SKM-1 treated with dmso at 0.1 percent for 144 hours (cell line): Measurements from ENCODE around the gene SPG21.
A peak's percentile ranks its signal among the peaks of the same experiment; 100 is the strongest.

ENCODE experiments used
- DNase-seq: peaks from one replicate; lab custom pipeline; 2025; ENCODE audit not compliant: unreplicated experiment; lab: John Stamatoyannopoulos, UW

Gene SPG21

GRCh38 chr15:64993290-64993689, 3.6 kb upstream of the SPG21 start:
- no peak for DNase-seq

GRCh38 chr15:64991536-64992135, 1.9 kb upstream of the SPG21 start:
- DNase-seq = no peak

GRCh38 chr15:64990168-64990470, 405 bp upstream of the SPG21 start:
- DNase-seq = no peak

- no peak for DNase-seq
These were observed 2.6 kb downstream of the SPG21 start for GRCh38 chr15:64987136-64987535.

- DNase-seq = peak; percentile 68
These were observed 4.2 kb downstream of the SPG21 start for GRCh38 chr15:64985366-64986033.

- no peak for DNase-seq
These were observed 7.2 kb downstream of the SPG21 start for GRCh38 chr15:64982472-64982871.

GRCh38 chr15:64981812-64982431, 7.8 kb downstream of the SPG21 start:
- no peak for DNase-seq

- no peak for DNase-seq
These were observed 10.4 kb downstream of the SPG21 start for GRCh38 chr15:64979252-64979710.

- no peak for DNase-seq
These were observed 14.3 kb downstream of the SPG21 start for GRCh38 chr15:64975390-64975789.

GRCh38 chr15:64970698-64971097, 19.0 kb downstream of the SPG21 start:
- DNase-seq = peak; percentile 56

GRCh38 chr15:64969401-64969800, 20.3 kb downstream of the SPG21 start:
- DNase-seq = no peak

GRCh38 chr15:64961013-64961412, 28.7 kb downstream of the SPG21 start:
- DNase-seq = no peak

GRCh38 chr15:64960153-64960552, 29.6 kb downstream of the SPG21 start:
- no peak for DNase-seq

GRCh38 chr15:64959128-64959527, 30.6 kb downstream of the SPG21 start:
- DNase-seq = no peak

- DNase-seq = no peak
These were observed 35.3 kb downstream of the SPG21 start for GRCh38 chr15:64954395-64954794.

GRCh38 chr15:64951777-64952418, 37.8 kb downstream of the SPG21 start:
- no peak for DNase-seq

GRCh38 chr15:64950888-64951287, 38.8 kb downstream of the SPG21 start:
- DNase-seq = peak; percentile 19

GRCh38 chr15:64949383-64950186, 40.1 kb downstream of the SPG21 start:
- DNase-seq = no peak

GRCh38 chr15:64948916-64949315, 40.8 kb downstream of the SPG21 start:
- no peak for DNase-seq

- DNase-seq = no peak
These were observed 42.5 kb downstream of the SPG21 start for GRCh38 chr15:64947211-64947610.

- no peak for DNase-seq
These were observed 44.8 kb downstream of the SPG21 start for GRCh38 chr15:64944961-64945360.
